GM19238 (cell line): Measurements from ENCODE around the gene MYO7A.
"Not testable (repeated sequence)": the region's sequence is repeated elsewhere in the genome, so short reads cannot be mapped to it uniquely, and the experiment has no call there.

Source experiments
- DNase-seq: peaks from one replicate; pipeline ENCODE4 v3.0.0; 2011; ENCODE audit warnings: low spot score; ENCODE audit not compliant: insufficient read length

Gene MYO7A

DNA sequence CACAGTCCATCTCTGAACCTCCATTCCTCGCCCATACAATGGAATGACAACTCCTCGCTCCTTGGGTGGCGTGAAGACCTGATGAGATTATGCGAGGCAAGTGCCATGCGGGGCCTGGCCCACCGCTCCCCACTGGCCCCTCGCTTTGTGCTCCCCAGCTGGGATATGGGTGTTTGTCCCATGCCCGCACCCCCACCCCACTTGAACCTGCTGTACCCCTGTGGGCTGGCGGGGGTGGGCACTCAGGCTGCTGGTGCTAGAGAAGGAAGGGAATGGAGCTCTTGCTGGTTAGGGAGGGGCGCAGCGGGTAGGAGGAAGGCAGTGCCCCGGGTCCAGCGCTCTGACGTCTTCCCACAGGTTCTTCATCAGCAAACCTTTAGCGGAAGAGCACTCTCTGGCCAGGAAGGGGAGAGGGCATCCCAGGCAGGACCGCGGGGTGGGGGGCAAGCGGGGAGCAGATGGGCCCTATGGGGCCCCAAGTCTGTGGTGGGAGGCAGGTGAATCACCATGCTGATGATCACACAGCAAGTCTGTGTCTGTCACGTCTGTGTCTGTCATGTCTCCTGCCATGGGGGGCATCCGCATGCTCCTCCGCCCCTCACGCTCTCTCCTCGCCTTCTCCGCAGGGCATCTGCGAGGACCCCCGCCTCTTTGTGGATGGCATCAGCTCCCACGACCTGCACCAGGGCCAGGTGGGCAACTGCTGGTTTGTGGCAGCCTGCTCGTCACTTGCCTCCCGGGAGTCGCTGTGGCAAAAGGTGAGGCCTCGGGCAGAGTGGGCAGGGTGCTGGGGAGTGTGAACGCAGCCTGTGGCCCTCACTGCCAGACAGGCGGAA lies 34.8 kb upstream of the MYO7A start:
- DNase-seq: no peak

- DNase-seq: no peak
Measured at GRCh38 chr11:77093987-77094840, 33.8 kb upstream of the MYO7A start.

GRCh38 chr11:77094841-77095365 lies 33.1 kb upstream of the MYO7A start:
- DNase-seq: no peak

DNA sequence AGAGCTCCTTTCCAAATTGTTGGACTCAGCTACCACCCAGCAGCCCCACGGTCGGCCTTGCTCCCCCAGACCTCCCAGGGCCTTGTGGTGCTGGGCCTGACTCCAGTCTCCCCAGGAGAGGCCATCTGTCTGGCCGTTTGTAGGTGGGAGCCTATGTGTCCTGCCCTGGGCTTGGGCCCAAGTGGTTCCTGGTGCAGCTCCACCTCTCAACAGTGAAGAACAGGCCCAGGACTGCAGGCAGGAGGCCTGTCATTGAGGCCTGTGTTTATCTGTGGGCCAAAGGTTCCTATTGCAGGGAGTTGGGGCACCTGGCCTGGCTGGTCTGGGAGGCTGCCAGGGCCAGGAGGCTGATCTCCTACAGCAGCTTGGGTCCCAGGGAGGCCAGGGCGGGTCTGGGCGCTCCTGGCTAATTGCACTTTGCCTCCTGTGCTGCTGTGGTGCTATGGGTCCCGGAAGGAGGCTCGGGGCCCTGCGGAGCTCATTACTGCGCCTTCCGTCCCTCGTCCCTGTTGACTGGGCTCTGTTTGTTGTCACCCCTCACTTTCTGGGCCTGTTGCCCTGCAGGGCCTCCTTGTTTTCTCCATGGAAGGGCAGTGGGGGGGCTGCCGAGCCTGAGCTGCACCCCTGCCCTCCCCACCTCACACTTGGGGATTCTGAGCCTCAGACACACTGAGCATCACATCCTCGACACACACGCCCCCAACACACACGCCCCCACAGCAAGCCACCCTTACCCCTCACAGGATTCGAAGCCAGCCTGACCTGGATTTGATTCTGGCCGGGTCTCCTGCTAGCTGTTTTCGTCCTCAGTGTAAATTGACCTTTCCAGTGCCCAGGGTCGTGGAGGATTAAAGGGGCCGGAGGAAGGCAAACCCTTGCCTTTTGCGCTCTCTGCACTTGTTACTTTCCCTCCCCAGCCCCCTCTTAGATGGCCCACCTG lies 32.2 kb upstream of the MYO7A start:
- no peak for DNase-seq

DNA sequence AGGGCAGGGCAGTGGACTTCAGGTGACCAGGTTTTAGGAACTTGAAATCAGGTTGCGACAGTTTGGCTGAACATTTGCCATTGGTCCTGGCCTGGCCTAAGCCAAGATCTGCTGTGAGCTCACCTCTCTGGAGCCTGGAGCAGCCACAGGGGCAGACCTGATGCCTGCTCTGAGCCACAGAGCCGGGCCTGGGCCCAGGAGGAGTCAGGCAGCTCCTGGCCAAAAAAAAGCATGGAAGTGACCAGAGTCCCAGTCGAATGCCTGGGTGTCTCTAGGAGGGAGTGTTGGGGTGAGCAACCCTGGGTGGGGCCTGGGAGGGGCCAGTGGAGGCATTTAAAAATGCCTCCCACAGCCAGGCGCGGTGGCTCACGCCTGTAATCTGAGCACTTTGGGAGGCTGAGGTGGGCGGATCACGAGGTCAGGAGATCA lies 31.4 kb upstream of the MYO7A start:
- DNase-seq: no peak

DNA sequence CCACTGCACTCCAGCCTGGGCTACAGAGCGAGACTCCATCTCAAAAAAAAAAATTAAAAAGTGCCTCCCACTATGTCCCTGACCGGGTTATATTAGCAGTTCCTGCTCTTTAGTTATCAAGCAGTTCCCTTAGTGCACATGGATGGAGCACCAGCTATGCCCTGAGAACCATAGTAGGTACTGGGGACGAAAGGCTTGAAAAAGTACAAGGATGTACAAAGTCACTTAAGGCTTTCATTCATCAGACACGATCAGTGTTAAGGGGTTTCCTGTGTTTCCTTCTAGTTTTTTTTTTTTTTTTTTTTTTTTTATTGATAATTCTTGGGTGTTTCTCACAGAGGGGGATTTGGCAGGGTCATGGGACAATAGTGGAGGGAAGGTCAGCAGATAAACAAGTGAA lies 30.9 kb upstream of the MYO7A start:
- not testable (repeated sequence) for DNase-seq

DNA sequence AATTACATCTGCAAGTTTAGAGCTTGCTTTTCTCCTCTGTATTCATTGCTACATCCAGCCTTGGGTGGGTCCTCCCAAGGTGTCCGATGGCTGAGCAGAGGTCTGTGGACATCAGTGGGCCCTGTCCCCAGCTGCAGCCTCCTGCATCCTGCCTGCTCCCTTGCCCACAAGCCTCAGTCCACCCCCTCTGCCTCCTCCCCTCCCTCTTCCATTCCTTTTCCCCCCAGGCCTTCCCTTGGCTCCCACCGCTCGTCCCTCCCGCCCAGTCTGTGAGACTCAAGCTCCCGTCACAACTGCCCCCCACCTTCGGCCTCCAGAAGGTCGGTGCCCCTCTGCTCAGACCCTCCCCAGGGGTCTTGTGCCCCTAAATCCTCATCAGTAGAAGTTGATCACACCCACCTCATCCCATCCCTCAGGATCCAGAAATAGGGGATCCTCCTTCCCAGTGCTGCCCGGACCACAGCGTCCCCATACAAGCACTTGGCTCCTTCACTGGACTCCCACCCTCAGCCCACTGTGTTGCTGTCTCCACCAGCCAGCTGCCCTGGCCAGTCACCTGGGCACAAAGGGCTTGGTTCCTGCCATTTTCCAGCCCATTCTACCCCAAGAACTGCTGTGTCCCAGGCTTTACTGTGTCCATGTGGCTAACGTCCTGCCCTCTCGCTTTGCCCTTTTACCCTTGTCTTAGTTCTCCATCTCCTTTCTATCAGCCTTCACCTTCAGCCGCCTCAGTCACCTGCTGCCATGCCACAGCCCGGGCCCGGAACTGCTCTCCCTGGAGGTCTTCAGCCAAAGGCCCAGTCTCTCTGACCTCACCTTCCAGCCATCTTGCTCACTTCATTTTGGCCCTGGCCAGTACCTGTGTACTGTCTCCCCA lies 27.6 kb upstream of the MYO7A start:
- no peak for DNase-seq

DNA sequence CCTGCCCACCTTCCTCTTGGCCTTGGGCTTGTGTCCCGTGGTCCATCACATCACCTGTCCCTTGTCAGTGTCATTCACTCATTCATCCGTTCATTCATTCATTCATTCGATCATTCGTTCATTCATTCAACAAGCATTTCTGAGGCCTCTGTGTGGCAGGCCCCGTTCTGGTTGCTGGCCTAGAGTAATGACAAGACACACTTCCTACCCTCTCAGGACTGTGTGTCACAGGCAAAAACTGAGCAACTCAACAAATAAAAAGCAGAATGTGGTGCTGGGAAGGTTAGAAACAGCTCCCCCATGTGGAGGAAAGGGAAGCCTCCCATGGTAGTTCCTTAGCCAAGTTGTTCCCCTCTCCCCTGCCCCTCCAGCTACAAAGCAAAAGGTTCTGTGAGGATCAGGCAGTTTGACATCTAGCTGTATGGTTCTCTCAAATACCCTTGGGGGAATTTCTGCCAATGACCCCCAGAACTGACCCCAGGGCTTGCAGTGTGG lies 27.0 kb upstream of the MYO7A start:
- no peak for DNase-seq

DNA sequence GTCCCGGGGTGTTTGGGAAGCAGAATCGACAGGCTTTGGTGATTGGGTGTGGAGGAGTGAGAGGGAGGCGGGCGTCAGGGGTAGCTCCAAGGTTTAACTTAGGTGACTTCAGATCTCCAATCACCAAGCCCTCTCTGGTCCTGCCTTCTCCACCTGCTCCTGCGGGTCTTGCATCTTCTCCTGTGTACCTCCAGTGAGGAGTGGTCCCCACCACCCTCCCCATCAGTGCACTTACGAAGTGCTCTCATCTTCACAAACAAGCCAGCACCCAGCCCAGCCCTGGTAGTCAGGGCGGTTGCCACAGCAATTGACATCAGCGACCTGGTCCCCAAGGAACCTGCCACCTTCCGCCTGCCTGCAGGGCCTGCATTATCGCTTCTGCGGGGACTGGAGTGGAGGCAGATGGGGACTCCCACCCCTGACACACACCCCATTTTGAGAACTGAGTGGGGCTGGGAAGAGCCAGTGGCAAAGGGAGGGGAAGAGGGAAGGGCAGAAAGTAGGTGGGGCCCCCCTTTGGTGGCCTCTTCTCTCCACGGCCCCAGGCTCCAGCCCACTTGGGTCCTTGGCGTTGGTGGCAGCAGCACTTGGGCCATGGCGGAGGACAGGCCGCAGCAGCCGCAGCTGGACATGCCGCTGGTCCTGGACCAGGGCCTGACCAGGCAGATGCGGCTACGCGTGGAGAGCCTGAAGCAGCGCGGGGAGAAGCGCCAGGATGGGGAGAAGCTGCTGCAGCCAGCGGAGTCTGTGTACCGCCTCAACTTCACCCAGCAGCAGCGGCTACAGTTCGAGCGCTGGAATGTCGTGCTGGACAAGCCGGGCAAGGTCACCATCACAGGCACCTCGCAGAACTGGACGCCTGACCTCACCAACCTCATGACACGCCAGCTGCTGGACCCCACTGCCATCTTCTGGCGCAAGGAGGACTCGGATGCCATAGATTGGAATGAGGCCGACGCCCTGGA lies 25.5 kb upstream of the MYO7A start, which contains the start of gene OMP:
TSS of gene OMP (plus strand) at position 595 of the 965 bp plus-strand sequence. CDS start at position 595, 0 bp downstream.
- DNase-seq: no peak

DNA sequence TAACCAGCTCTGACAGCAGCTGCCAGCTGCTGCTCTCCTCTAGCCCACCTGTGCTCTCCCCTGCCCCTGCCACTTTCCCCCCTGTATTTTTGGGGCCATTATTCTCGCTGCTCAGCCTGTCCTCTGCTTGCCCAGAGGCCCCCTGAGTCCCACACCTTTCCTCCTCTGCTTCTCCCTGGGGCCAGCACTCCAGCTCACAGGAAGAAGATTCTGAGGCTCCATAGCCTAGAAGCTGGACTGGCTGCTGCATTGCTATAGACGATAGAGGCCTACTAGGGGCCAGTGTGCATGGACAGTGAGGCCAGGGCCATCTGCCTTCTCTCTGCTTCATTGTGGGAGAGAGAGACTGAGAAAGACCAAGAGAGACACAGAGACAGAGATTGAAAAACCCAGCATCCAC lies 24.7 kb upstream of the MYO7A start:
- DNase-seq: no peak

DNA sequence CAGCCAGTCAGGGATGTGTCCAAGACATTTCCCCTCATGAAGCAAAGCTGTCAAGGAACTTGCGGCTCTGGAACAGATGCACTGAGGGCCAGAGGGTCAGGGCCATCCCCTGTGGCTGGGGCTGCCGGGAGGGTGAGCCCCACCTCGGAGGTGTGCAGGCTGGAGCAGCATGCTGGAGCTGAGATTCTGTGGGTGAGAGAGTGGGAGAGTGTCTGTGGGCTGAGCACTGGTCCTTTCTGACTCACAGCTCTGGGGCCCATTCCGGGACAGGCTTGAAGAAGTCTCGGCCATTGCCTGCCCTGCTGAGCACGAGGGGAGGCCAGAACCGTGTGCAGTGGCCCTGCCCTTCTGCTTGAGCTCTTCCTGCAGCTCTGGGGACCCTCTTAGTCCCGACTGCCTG lies 23.3 kb upstream of the MYO7A start:
- no peak for DNase-seq

- DNase-seq: no peak
Measured at GRCh38 chr11:77106321-77106720, 21.7 kb upstream of the MYO7A start.

GRCh38 chr11:77106759-77107158 lies 21.3 kb upstream of the MYO7A start:
- DNase-seq: no peak

DNA sequence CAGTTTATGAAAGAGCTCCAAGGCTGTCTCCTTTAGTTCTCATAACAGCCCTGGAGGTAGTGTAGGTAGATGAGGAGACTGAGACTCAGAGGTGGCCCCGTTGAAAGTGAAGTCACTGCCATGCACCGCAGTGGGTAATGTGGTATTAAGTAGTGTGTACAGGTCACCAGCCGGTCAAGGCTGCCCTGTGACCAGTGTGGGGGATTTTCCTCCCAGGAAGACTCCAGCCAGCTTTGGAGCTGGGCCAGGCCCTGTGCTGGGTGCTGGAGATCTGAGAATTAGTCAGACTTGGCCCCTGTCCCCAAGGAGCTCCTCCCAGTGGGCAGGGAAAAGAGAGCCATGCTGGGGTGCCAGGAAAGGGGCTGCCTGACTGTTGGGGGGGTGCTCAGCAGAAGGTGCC lies 20.1 kb upstream of the MYO7A start:
- no peak for DNase-seq

GRCh38 chr11:77108436-77108835 lies 19.6 kb upstream of the MYO7A start:
- DNase-seq: no peak

- no peak for DNase-seq
Measured at GRCh38 chr11:77109236-77110019, 18.6 kb upstream of the MYO7A start.

DNA sequence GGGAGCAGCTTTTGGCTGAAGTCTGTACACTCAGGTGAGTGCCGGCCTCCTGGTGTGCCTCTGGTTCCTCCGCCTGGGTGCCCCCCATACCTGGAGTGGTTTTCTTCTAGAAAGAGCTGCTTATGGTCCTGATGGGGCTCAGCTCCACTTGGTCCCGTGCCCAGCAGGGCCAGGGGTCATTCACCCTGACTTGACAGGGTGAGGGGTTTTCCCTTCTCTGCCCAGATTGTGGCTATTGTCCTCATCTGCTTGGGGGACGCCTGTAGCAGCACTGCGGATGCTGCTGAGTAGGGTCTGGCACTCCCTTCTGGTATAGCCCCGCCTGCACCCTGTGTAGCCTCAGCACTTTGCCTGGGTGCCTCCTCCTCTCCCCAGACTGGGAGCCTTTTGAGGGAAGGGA lies 17.2 kb upstream of the MYO7A start:
- no peak for DNase-seq

GRCh38 chr11:77111277-77111676 lies 16.8 kb upstream of the MYO7A start:
- no peak for DNase-seq
